ENCODE results near the gene MEGF11. TPM values are rescaled to one million over a fixed set of nuclear protein-coding genes. Genes with fewer than 3 reads are reported as not detected.
A peak's percentile ranks its signal among the peaks of the same experiment; 100 is the strongest.

The MEGF11 gene
- total RNA-seq, 1 donor from 2014 or later: not detected

DNA sequence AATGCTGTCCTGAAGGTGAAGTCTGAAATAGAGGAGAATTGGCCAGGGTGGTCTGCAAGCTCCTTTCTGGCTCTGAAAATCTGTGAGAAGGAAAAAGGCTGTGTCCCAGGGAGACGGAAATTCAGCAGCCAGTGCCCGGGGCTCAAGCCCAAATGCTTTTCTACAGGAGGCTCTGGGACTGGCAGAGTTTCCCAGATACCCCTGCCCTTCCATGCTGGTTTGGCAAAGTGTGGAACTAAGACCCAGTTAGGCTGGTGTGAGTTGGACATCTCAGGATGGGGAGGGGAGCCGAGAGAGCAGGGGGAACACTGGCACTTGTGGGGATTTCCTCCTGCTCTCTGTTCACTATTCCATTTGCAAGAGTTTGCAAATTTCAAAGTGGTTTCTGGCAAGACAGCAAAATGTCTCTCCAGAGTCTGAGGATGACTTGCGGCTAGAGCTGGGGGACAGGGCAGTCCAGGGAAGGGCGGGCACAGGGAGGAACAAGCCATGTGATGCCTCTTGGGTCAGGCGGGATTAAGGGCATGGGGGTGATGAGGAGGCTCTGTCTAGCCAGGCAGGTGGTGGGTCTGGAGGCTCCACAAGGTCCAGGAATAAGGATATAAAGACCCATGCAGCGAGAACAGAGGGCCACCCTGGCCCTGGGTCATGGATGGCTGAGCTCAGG is 231.9 kb downstream of the MEGF11 start:
- DNase-seq (ENCODE audit: low read depth) (no peak), FAIRE-seq (peak; percentile 47)
- H3K27me3 ChIP-seq (ENCODE audit: control insufficient read depth, insufficient read depth, low read length): peaks cover 2% of the 10 kb centered on the region
- TF ChIP-seq, protein P1, sequence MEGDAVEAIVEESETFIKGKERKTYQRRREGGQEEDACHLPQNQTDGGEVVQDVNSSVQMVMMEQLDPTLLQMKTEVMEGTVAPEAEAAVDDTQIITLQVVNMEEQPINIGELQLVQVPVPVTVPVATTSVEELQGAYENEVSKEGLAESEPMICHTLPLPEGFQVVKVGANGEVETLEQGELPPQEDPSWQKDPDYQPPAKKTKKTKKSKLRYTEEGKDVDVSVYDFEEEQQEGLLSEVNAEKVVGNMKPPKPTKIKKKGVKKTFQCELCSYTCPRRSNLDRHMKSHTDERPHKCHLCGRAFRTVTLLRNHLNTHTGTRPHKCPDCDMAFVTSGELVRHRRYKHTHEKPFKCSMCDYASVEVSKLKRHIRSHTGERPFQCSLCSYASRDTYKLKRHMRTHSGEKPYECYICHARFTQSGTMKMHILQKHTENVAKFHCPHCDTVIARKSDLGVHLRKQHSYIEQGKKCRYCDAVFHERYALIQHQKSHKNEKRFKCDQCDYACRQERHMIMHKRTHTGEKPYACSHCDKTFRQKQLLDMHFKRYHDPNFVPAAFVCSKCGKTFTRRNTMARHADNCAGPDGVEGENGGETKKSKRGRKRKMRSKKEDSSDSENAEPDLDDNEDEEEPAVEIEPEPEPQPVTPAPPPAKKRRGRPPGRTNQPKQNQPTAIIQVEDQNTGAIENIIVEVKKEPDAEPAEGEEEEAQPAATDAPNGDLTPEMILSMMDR (IDR thresholded peaks at IDR 0.05; ENCODE audit: insufficient read depth, low read length, severe bottlenecking): no peak
- H3K36me3 ChIP-seq (ENCODE audit: control insufficient read depth, insufficient read depth, low read length): no peaks in the 10 kb centered on the region
- H3K4me3 ChIP-seq (ENCODE audit: low read depth, low read length): no peak overlapping the region

DNA sequence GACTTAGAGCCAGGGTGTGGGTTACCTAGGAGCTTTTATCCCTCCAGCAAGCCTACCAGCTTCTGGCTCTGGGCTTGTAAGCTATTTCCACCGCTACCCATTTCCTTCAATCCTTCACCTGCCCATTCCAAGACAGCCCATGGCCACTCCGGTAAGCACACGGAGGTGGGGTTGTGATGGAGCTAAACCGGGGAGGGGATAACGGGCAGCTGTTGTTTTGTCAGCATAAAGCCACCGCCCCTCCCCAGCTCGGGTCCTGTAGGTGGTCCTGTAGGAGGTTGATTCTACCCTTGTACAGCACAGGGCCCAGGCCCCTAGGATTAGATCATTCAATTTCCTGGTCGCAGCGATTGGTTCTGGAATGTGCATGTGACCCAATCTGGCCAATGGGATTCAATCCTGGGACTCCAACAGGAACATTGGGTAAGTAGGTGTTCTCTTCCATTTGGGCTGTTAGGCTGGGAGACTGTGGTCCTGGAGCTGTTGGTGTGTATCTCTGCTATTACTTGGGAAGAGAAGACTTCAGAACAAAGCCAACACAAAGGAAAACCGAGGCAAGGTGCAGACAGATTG is 233.6 kb downstream of the MEGF11 start:
- FAIRE-seq (no peak), DNase-seq (ENCODE audit: low read depth) (no peak)
- H3K4me3 ChIP-seq (ENCODE audit: low read depth, low read length): no peak overlapping the region
- TF ChIP-seq, protein P1 (IDR thresholded peaks at IDR 0.05; ENCODE audit: insufficient read depth, low read length, severe bottlenecking): no peak
- H3K36me3 ChIP-seq (ENCODE audit: control insufficient read depth, insufficient read depth, low read length): no peaks in the 10 kb centered on the region
- H3K27me3 ChIP-seq (ENCODE audit: control insufficient read depth, insufficient read depth, low read length): peaks cover 2% of the 10 kb centered on the region

DNA sequence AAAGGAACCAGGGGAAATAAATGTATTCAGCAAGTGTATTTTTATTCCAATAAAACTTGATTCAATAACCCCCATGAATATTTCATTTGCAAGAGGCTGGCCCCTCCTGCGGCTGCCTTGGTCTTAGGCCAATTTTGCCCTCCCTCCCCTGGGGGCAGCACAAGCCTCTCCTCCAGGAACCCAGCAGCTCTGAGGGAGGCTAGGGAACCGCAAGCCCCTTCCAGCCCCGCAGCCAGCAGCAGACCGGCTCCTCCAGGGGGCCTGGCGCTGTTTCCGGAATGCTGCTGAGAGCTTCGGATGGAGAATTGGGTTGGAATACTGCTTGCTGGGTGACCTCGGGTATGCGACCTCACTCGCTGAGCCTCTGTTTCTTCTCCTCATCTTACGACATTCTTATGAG is 234.2 kb downstream of the MEGF11 start:
- Histone ChIP-seq H3K4me3 (ENCODE audit: low read depth, low read length) (no peak overlapping the region), H3K27me3 (ENCODE audit: control insufficient read depth, insufficient read depth, low read length) (peaks cover 2% of the 10 kb centered on the region), H3K36me3 (ENCODE audit: control insufficient read depth, insufficient read depth, low read length) (no peaks in the 10 kb centered on the region)
- TF ChIP-seq, protein P1 (IDR thresholded peaks at IDR 0.05; ENCODE audit: insufficient read depth, low read length, severe bottlenecking): no peak
- DNase-seq (ENCODE audit: low read depth) (no peak), FAIRE-seq (peak; percentile 85)

DNA sequence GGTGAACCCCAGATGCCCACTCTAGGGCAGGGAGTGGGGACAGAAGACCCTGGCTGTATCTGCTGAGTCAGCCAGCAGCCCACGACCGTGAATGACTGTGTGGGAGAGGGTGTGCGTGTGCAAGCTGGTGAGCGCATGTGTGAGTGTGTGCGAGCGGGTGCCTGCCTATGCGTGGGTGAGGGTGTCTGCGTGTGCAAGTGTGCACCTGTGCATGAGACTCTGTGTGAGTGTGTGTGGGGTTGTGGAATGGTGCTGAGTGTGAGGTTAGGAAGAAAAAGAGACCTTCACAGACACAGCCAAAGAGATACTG is 235.1 kb downstream of the MEGF11 start:
- FAIRE-seq: no peak
- TF ChIP-seq, protein P1 (IDR thresholded peaks at IDR 0.05; ENCODE audit: insufficient read depth, low read length, severe bottlenecking): no peak
- Histone ChIP-seq H3K36me3 (ENCODE audit: control insufficient read depth, insufficient read depth, low read length) (no peaks in the 10 kb centered on the region), H3K27me3 (ENCODE audit: control insufficient read depth, insufficient read depth, low read length) (peaks cover 2% of the 10 kb centered on the region), H3K4me3 (ENCODE audit: low read depth, low read length) (no peak overlapping the region)
- no peak for DNase-seq (ENCODE audit: low read depth)

DNA sequence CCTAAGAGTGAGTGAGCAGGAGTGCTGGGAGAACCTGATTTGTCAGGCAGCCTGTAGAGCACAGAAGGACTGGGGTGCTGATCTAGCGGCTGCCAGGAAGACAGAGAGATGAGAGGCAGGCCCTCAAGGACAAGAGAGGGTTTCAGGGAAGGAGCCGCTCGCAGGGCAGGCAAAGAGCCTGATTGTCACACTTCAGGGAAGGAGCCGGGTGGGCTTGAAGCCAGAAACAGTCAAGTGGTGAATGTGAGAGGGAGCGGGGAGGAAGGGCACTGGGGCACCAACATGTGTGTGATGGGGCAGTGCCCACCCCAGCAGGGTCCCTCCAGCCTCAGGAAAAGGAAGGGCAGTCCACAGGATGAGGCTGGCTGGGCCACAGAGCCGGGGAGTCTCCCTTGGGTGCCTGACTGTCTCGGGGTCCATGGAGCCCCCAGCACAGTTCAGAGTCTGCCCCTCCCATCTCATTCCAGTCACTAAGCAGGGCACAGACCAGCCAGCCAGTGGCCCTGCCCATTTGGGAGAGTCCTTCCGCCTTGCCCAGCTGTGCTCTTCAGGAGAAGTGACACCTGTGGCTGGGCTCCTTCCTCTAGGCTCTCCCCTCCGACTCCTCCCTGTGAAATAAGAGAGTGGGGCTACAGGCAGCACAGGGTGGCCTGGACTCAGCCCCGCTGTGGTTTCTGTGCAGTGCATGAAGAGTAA is 235.6 kb downstream of the MEGF11 start:
- DNase-seq (ENCODE audit: low read depth): no peak
- no peak for FAIRE-seq
- TF ChIP-seq, protein P1 (IDR thresholded peaks at IDR 0.05; ENCODE audit: insufficient read depth, low read length, severe bottlenecking): no peak
- H3K4me3 ChIP-seq (ENCODE audit: low read depth, low read length): no peak overlapping the region
- H3K27me3 ChIP-seq (ENCODE audit: control insufficient read depth, insufficient read depth, low read length): peaks cover 2% of the 10 kb centered on the region
- no peaks in the 10 kb centered on the region for H3K36me3 ChIP-seq (ENCODE audit: control insufficient read depth, insufficient read depth, low read length)
